Activated naive CD8-positive, alpha-beta T cell treated with anti-CD3 and anti-CD28 coated beads for 36 hours (primary cell): Measurements from ENCODE around the gene EPHB3. TPM values are rescaled to one million over a fixed set of nuclear protein-coding genes. Genes with fewer than 3 reads are reported as not detected.
"Not testable (repeated sequence)": the region's sequence is repeated elsewhere in the genome, so short reads cannot be mapped to it uniquely, and the experiment has no call there.

ENCODE experiments used
- DNase-seq: peaks from one replicate; pipeline ENCODE4 v3.0.0; 2021
- H3K27ac Mint-ChIP-seq: one replicate; pipeline ENCODE4 v1.8.0; 2022; ENCODE audit warnings: mild to moderate bottlenecking, moderate library complexity, mixed read lengths
- H3K27me3 Mint-ChIP-seq: one replicate; pipeline ENCODE4 v1.8.0; 2022; ENCODE audit warnings: mild to moderate bottlenecking, mixed read lengths
- H3K36me3 Mint-ChIP-seq: one replicate; pipeline ENCODE4 v1.8.0; 2021; ENCODE audit warnings: mild to moderate bottlenecking, mixed read lengths
- H3K4me1 Mint-ChIP-seq: one replicate; pipeline ENCODE4 v1.8.0; 2021; ENCODE audit warnings: mixed read lengths
- H3K4me3 Mint-ChIP-seq: one replicate; pipeline ENCODE4 v1.8.0; 2022; ENCODE audit warnings: mild to moderate bottlenecking, moderate library complexity, mixed read lengths
- H3K9me3 Mint-ChIP-seq: one replicate; pipeline ENCODE4 v1.8.0; 2022; ENCODE audit warnings: mixed read lengths
- total RNA-seq, 2 experiments: library from RNA; stranded (reverse); gene quantifications; one replicate each; pipeline ENCODE4 v1.2.3, GENCODE V29; 2021

Gene EPHB3
- total RNA-seq, 2 experiments from 2014 or later = 0.04 to 0.16 TPM

- Mint-ChIP-seq H3K27ac (no peak overlapping the region), H3K4me1 (peaks cover 34% of the 10 kb centered on the region), H3K27me3 (peaks cover 58% of the 10 kb centered on the region), H3K4me3 (peak overlapping the region; percentile 23), H3K36me3 (no peaks in the 10 kb centered on the region), H3K9me3 (no peaks in the 10 kb centered on the region)
- DNase-seq = no peak
Observed at GRCh38 chr3:184604615-184605290, 43.2 kb downstream of the EPHB3 start.

- DNase-seq = no peak
- no peaks in the 10 kb centered on the region for H3K36me3 Mint-ChIP-seq
- no peaks in the 10 kb centered on the region for H3K9me3 Mint-ChIP-seq
- H3K27me3 Mint-ChIP-seq = peaks cover 30% of the 10 kb centered on the region
- no peak overlapping the region for H3K4me3 Mint-ChIP-seq
- H3K27ac Mint-ChIP-seq = no peak overlapping the region
- H3K4me1 Mint-ChIP-seq = peaks cover 24% of the 10 kb centered on the region
Observed at GRCh38 chr3:184608209-184608608, 46.6 kb downstream of the EPHB3 start.

GRCh38 chr3:184609476-184610244 lies 48.1 kb downstream of the EPHB3 start:
- H3K4me1 Mint-ChIP-seq = peaks cover 17% of the 10 kb centered on the region
- no peaks in the 10 kb centered on the region for H3K9me3 Mint-ChIP-seq
- no peak overlapping the region for H3K4me3 Mint-ChIP-seq
- H3K27ac Mint-ChIP-seq = no peak overlapping the region
- peaks cover 21% of the 10 kb centered on the region for H3K27me3 Mint-ChIP-seq
- H3K36me3 Mint-ChIP-seq = no peaks in the 10 kb centered on the region
- no peak for DNase-seq

- Mint-ChIP-seq H3K4me1 (peaks cover 15% of the 10 kb centered on the region), H3K36me3 (no peaks in the 10 kb centered on the region), H3K9me3 (no peaks in the 10 kb centered on the region), H3K27ac (no peak overlapping the region), H3K27me3 (peaks cover 17% of the 10 kb centered on the region), H3K4me3 (no peak overlapping the region)
- no peak for DNase-seq
Observed at GRCh38 chr3:184610245-184610871, 48.8 kb downstream of the EPHB3 start.

- Mint-ChIP-seq H3K4me1 (peaks cover 14% of the 10 kb centered on the region), H3K27ac (no peak overlapping the region), H3K36me3 (no peaks in the 10 kb centered on the region), H3K9me3 (no peaks in the 10 kb centered on the region), H3K4me3 (no peak overlapping the region), H3K27me3 (peaks cover 5% of the 10 kb centered on the region)
- DNase-seq = no peak
Observed at GRCh38 chr3:184611607-184612281, 50.2 kb downstream of the EPHB3 start.

GRCh38 chr3:184615396-184615795 lies 53.8 kb downstream of the EPHB3 start:
- H3K4me3 Mint-ChIP-seq = no peak overlapping the region
- peaks cover 4% of the 10 kb centered on the region for H3K27me3 Mint-ChIP-seq
- H3K9me3 Mint-ChIP-seq = no peaks in the 10 kb centered on the region
- H3K27ac Mint-ChIP-seq = peak overlapping the region; percentile 6
- no peaks in the 10 kb centered on the region for H3K36me3 Mint-ChIP-seq
- DNase-seq = no peak
- peaks cover 13% of the 10 kb centered on the region for H3K4me1 Mint-ChIP-seq

GRCh38 chr3:184616436-184616835 lies 54.9 kb downstream of the EPHB3 start:
- H3K4me1 Mint-ChIP-seq = peaks cover 15% of the 10 kb centered on the region
- H3K36me3 Mint-ChIP-seq = no peaks in the 10 kb centered on the region
- no peak overlapping the region for H3K27ac Mint-ChIP-seq
- H3K27me3 Mint-ChIP-seq = peaks cover 4% of the 10 kb centered on the region
- no peak overlapping the region for H3K4me3 Mint-ChIP-seq
- no peak for DNase-seq
- H3K9me3 Mint-ChIP-seq = no peaks in the 10 kb centered on the region

GRCh38 chr3:184617306-184617705 lies 55.7 kb downstream of the EPHB3 start:
- not testable (repeated sequence) for H3K27ac Mint-ChIP-seq, H3K36me3 Mint-ChIP-seq, H3K4me3 Mint-ChIP-seq, H3K27me3 Mint-ChIP-seq, DNase-seq, H3K9me3 Mint-ChIP-seq
- peaks cover 15% of the 10 kb centered on the region for H3K4me1 Mint-ChIP-seq

- Mint-ChIP-seq H3K27me3 (peaks cover 4% of the 10 kb centered on the region), H3K9me3 (no peaks in the 10 kb centered on the region), H3K36me3 (no peaks in the 10 kb centered on the region), H3K27ac (no peak overlapping the region), H3K4me3 (no peak overlapping the region), H3K4me1 (peaks cover 15% of the 10 kb centered on the region)
- no peak for DNase-seq
Observed at GRCh38 chr3:184618811-184619210, 57.2 kb downstream of the EPHB3 start.

- H3K4me3 Mint-ChIP-seq = no peak overlapping the region
- DNase-seq = peak; percentile 21
- H3K4me1 Mint-ChIP-seq = peaks cover 15% of the 10 kb centered on the region
- H3K9me3 Mint-ChIP-seq = no peaks in the 10 kb centered on the region
- H3K36me3 Mint-ChIP-seq = no peaks in the 10 kb centered on the region
- peaks cover 4% of the 10 kb centered on the region for H3K27me3 Mint-ChIP-seq
- H3K27ac Mint-ChIP-seq = no peak overlapping the region
Observed at GRCh38 chr3:184619369-184619768, 57.8 kb downstream of the EPHB3 start.

GRCh38 chr3:184619787-184620430 lies 58.3 kb downstream of the EPHB3 start:
- H3K4me1 Mint-ChIP-seq = peaks cover 15% of the 10 kb centered on the region
- H3K27me3 Mint-ChIP-seq = peaks cover under 1% of the 10 kb centered on the region
- H3K27ac Mint-ChIP-seq = no peak overlapping the region
- H3K4me3 Mint-ChIP-seq = no peak overlapping the region
- no peaks in the 10 kb centered on the region for H3K36me3 Mint-ChIP-seq
- no peaks in the 10 kb centered on the region for H3K9me3 Mint-ChIP-seq
- DNase-seq = no peak

- no peaks in the 10 kb centered on the region for H3K9me3 Mint-ChIP-seq
- H3K36me3 Mint-ChIP-seq = no peaks in the 10 kb centered on the region
- H3K4me3 Mint-ChIP-seq = no peak overlapping the region
- no peaks in the 10 kb centered on the region for H3K27me3 Mint-ChIP-seq
- no peak for DNase-seq
- no peak overlapping the region for H3K27ac Mint-ChIP-seq
- peaks cover 15% of the 10 kb centered on the region for H3K4me1 Mint-ChIP-seq
Observed at GRCh38 chr3:184620475-184621119, 59.0 kb downstream of the EPHB3 start.

- not testable (repeated sequence) for H3K27me3 Mint-ChIP-seq, H3K4me3 Mint-ChIP-seq, H3K9me3 Mint-ChIP-seq, H3K27ac Mint-ChIP-seq, DNase-seq, H3K36me3 Mint-ChIP-seq
- H3K4me1 Mint-ChIP-seq = peaks cover 15% of the 10 kb centered on the region
Observed at GRCh38 chr3:184622156-184622555, 60.6 kb downstream of the EPHB3 start.

GRCh38 chr3:184626923-184627322 lies 65.3 kb downstream of the EPHB3 start:
- Mint-ChIP-seq H3K4me1 (no peaks in the 10 kb centered on the region), H3K4me3 (no peak overlapping the region)

More at GRCh38 chr3:184626923-184627322, 65.3 kb downstream of the EPHB3 start:
- Mint-ChIP-seq H3K36me3 (no peaks in the 10 kb centered on the region), H3K9me3 (no peaks in the 10 kb centered on the region), H3K27me3 (no peaks in the 10 kb centered on the region), H3K27ac (no peak overlapping the region)
- no peak for DNase-seq
